GM06990 (cell line): ENCODE results near the gene CELA3B.
A peak's percentile ranks its signal among the peaks of the same experiment; 100 is the strongest.

Source experiments
- DNase-seq: peaks from one replicate; pipeline ENCODE4 v3.0.0-alpha.2; 2011; ENCODE audit not compliant: insufficient read length; ENCODE audit errors: extremely low read depth
- H3K27me3 ChIP-seq: replicated peaks from 2 replicates; pipeline ENCODE4 v1.6.0; 2011; ENCODE audit warnings: low read length; ENCODE audit not compliant: control insufficient read depth, insufficient read depth
- H3K36me3 ChIP-seq: 2 replicates; pipeline ENCODE4 v1.5.1; 2011; ENCODE audit warnings: low read length; ENCODE audit not compliant: control insufficient read depth, insufficient read depth
- H3K4me3 ChIP-seq: replicated peaks from 2 replicates; pipeline ENCODE4 v1.5.1; 2011; ENCODE audit warnings: low read depth, mild to moderate bottlenecking, control low read depth, low read length
- TF ChIP-seq, protein P1 (sequence below): IDR thresholded peaks from 2 replicates; pipeline ENCODE4 v1.5.1; 2011; ENCODE audit warnings: low read length, control low read depth, mild to moderate bottlenecking, inconsistent platforms; ENCODE audit not compliant: insufficient read depth, poor library complexity, severe bottlenecking

The CELA3B gene

DNA sequence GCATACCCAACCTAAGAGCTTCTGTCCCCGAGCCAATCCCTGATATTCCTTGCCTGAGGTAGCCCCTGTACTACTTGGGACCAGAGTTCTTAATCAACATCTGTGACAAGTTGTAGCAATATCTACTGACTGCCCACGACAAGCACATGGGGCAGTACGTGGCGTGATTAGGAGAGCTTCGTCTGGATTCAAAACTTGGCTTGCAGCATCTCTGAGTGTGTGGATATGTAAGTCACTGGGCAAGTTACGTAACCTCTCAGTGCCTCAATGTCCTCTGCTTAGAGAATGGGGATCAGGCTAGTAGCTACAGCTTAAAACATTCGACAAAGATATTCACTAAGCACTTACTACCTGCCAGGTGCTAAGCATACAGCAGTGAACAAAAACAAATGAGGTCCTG is 44.7 kb upstream of the CELA3B start:
- Histone ChIP-seq H3K27me3 (no peaks in the 10 kb centered on the region; the same call in none of the 2 replicates), H3K4me3 (no peak overlapping the region), H3K36me3 (no peaks in the 10 kb centered on the region)
- DNase-seq: no peak
- TF ChIP-seq, protein P1, sequence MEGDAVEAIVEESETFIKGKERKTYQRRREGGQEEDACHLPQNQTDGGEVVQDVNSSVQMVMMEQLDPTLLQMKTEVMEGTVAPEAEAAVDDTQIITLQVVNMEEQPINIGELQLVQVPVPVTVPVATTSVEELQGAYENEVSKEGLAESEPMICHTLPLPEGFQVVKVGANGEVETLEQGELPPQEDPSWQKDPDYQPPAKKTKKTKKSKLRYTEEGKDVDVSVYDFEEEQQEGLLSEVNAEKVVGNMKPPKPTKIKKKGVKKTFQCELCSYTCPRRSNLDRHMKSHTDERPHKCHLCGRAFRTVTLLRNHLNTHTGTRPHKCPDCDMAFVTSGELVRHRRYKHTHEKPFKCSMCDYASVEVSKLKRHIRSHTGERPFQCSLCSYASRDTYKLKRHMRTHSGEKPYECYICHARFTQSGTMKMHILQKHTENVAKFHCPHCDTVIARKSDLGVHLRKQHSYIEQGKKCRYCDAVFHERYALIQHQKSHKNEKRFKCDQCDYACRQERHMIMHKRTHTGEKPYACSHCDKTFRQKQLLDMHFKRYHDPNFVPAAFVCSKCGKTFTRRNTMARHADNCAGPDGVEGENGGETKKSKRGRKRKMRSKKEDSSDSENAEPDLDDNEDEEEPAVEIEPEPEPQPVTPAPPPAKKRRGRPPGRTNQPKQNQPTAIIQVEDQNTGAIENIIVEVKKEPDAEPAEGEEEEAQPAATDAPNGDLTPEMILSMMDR: no peak

- Histone ChIP-seq H3K27me3 (no peaks in the 10 kb centered on the region; the same call in none of the 2 replicates), H3K4me3 (no peak overlapping the region), H3K36me3 (no peaks in the 10 kb centered on the region)
- DNase-seq: no peak
- TF ChIP-seq, protein P1: no peak
Measured at GRCh38 chr1:21933397-21934248, 43.2 kb upstream of the CELA3B start.

DNA sequence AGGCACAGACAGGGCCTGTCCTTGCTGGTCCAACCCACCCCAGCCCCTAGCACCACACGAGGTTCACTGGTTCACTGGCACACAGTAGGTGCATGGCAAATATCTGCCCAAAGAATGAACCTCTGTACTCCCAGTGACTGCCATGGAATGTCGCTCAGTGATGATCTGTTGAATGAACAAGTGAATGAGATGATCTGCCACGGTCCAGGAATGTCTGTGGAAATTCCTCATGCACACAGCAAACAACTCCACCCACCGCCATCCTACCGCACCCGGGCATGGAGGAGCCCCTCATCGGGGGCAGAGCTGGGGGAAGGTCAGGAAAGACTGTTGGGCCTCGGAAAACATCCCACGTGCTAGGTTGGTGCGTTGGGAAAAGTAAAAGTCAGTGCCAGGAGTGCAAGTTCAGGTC is 41.4 kb upstream of the CELA3B start:
- DNase-seq: no peak
- no peak overlapping the region for H3K4me3 ChIP-seq
- TF ChIP-seq, protein P1: no peak

GRCh38 chr1:21935891-21936365 is 40.9 kb upstream of the CELA3B start:
- TF ChIP-seq, protein P1: no peak
- no peaks in the 10 kb centered on the region; the same call in none of the 2 replicates for H3K27me3 ChIP-seq
- DNase-seq: no peak
- no peaks in the 10 kb centered on the region for H3K36me3 ChIP-seq
- no peak overlapping the region for H3K4me3 ChIP-seq

More for the DNA sequence above, 41.4 kb upstream of the CELA3B start:
- Histone ChIP-seq H3K27me3 (no peaks in the 10 kb centered on the region; the same call in none of the 2 replicates), H3K36me3 (no peaks in the 10 kb centered on the region)

GRCh38 chr1:21936366-21937031 is 40.3 kb upstream of the CELA3B start:
- H3K27me3 ChIP-seq: no peaks in the 10 kb centered on the region; the same call in none of the 2 replicates
- H3K4me3 ChIP-seq: peak overlapping the region; percentile 17; the same call in 1 of the 2 replicates
- TF ChIP-seq, protein P1: no peak
- no peak for DNase-seq
- no peaks in the 10 kb centered on the region for H3K36me3 ChIP-seq
